ENCODE results near the gene DMD. TPM values are rescaled to one million over a fixed set of nuclear protein-coding genes. Genes with fewer than 3 reads are reported as not detected.

The DMD gene
- total RNA-seq, 1 experiment from 2014 or later, result 19.3 TPM

GRCh38 chrX:33142331-33142730 lies 69.0 kb downstream of the DMD start:
- Mint-ChIP-seq H3K4me3 (ENCODE audit: unreplicated experiment) (no peak overlapping the region), H3K27ac (ENCODE audit: low read depth, unreplicated experiment) (no peak overlapping the region), H3K9me3 (ENCODE audit: unreplicated experiment) (no peaks in the 10 kb centered on the region), H3K27me3 (ENCODE audit: insufficient read depth, unreplicated experiment) (peaks cover 19% of the 10 kb centered on the region), H3K4me1 (ENCODE audit: insufficient read depth, unreplicated experiment) (no peaks in the 10 kb centered on the region), H3K36me3 (ENCODE audit: insufficient read depth, unreplicated experiment) (no peaks in the 10 kb centered on the region)
- ChIA-PET POLR2A (no interaction called here), CTCF (interaction anchor here (0.6 to 0.7 kb wide), 2 partner anchors 27 to 658 kb away, joined by 3 read pairs; no protein-coding TSS in a partner anchor)
- no TSS peak for BruUV-seq (replicated peaks)
- DNase-seq (ENCODE audit: unreplicated experiment), result no peak
- no peak for TF ChIP-seq CTCF (IDR thresholded peaks at IDR 0.05; ENCODE audit: unreplicated experiment)
- intact Hi-C loops (cut with micrococcal nuclease), result no loop called here

GRCh38 chrX:33138677-33139249 lies 72.6 kb downstream of the DMD start:
- intact Hi-C loops (cut with micrococcal nuclease), result no loop called here
- TF ChIP-seq CTCF (IDR thresholded peaks at IDR 0.05; ENCODE audit: unreplicated experiment), result no peak
- H3K27me3 Mint-ChIP-seq (ENCODE audit: insufficient read depth, unreplicated experiment), result peaks cover 19% of the 10 kb centered on the region
- no TSS peak for BruUV-seq (replicated peaks)
- POLR2A ChIA-PET, result no interaction called here
- CTCF ChIA-PET, result interaction anchor here (0.6 to 0.7 kb wide), 3 partner anchors 91 to 168 kb away, joined by 3 read pairs; no protein-coding TSS in a partner anchor
- no peak overlapping the region for H3K4me3 Mint-ChIP-seq (ENCODE audit: unreplicated experiment)
- DNase-seq (ENCODE audit: unreplicated experiment), result no peak
- H3K9me3 Mint-ChIP-seq (ENCODE audit: unreplicated experiment), result no peaks in the 10 kb centered on the region
- no peaks in the 10 kb centered on the region for H3K4me1 Mint-ChIP-seq (ENCODE audit: insufficient read depth, unreplicated experiment)
- H3K36me3 Mint-ChIP-seq (ENCODE audit: insufficient read depth, unreplicated experiment), result no peaks in the 10 kb centered on the region
- no peak overlapping the region for H3K27ac Mint-ChIP-seq (ENCODE audit: low read depth, unreplicated experiment)

GRCh38 chrX:33134164-33134563 lies 77.2 kb downstream of the DMD start:
- H3K4me3 Mint-ChIP-seq (ENCODE audit: unreplicated experiment), result no peak overlapping the region
- H3K36me3 Mint-ChIP-seq (ENCODE audit: insufficient read depth, unreplicated experiment), result no peaks in the 10 kb centered on the region
- H3K27me3 Mint-ChIP-seq (ENCODE audit: insufficient read depth, unreplicated experiment), result peaks cover 46% of the 10 kb centered on the region
- no peak for DNase-seq (ENCODE audit: unreplicated experiment)
- H3K27ac Mint-ChIP-seq (ENCODE audit: low read depth, unreplicated experiment), result no peak overlapping the region
- H3K9me3 Mint-ChIP-seq (ENCODE audit: unreplicated experiment), result no peaks in the 10 kb centered on the region
- BruUV-seq (replicated peaks), result no TSS peak
- no peak for TF ChIP-seq CTCF (IDR thresholded peaks at IDR 0.05; ENCODE audit: unreplicated experiment)
- POLR2A ChIA-PET, result no interaction called here
- intact Hi-C loops (cut with micrococcal nuclease), result no loop called here
- H3K4me1 Mint-ChIP-seq (ENCODE audit: insufficient read depth, unreplicated experiment), result no peaks in the 10 kb centered on the region
- CTCF ChIA-PET, result interaction anchor here (0.6 to 0.7 kb wide), 2 partner anchors 16 to 519 kb away, joined by 3 read pairs; no protein-coding TSS in a partner anchor

GRCh38 chrX:33133320-33133719 lies 78.0 kb downstream of the DMD start:
- Mint-ChIP-seq H3K27ac (ENCODE audit: low read depth, unreplicated experiment) (no peak overlapping the region), H3K9me3 (ENCODE audit: unreplicated experiment) (no peaks in the 10 kb centered on the region), H3K36me3 (ENCODE audit: insufficient read depth, unreplicated experiment) (no peaks in the 10 kb centered on the region), H3K4me3 (ENCODE audit: unreplicated experiment) (no peak overlapping the region), H3K27me3 (ENCODE audit: insufficient read depth, unreplicated experiment) (peaks cover 37% of the 10 kb centered on the region), H3K4me1 (ENCODE audit: insufficient read depth, unreplicated experiment) (no peaks in the 10 kb centered on the region)
- CTCF ChIA-PET, result interaction anchor here (0.6 kb wide), 1 partner anchor 518 kb away, joined by 3 read pairs; no protein-coding TSS in a partner anchor
- no peak for DNase-seq (ENCODE audit: unreplicated experiment)
- no peak for TF ChIP-seq CTCF (IDR thresholded peaks at IDR 0.05; ENCODE audit: unreplicated experiment)
- intact Hi-C loops (cut with micrococcal nuclease), result no loop called here
- POLR2A ChIA-PET, result interaction anchor here (0.7 to 1.1 kb wide), 2 partner anchors 18 to 1204 kb away, joined by 3 read pairs; no protein-coding TSS in a partner anchor
- no TSS peak for BruUV-seq (replicated peaks)

Measured in MCF 10A (cell line).